Hematopoietic multipotent progenitor cell treated with erythropoietin and hydrocortisone succinate and interleukin-3 and kit ligand, for 6 days (in vitro differentiated cells): ENCODE data around the gene PDGFD.

Experiments used
- DNase-seq: peaks from one replicate; pipeline ENCODE4 v3.0.0-alpha.2; 2015

PDGFD gene

DNA sequence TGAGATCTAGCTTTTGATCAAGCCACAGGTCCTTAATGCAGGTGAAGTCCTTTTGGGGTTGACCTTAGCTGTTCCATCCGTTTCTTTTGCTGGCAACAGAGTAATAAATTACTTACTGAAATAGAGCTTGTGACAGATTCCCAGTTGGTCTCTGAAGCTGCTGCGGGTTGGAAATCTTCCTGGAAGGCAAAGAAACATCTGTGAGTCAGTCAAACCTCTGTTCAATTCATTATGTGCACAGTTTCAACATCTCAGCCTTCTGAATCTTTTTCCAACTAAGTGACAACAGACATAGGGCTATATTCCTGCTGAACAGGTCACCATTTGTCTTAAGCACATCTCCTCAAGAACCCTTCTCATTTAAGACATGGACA is 216.4 kb downstream of the PDGFD start:
- DNase-seq = no peak

DNA sequence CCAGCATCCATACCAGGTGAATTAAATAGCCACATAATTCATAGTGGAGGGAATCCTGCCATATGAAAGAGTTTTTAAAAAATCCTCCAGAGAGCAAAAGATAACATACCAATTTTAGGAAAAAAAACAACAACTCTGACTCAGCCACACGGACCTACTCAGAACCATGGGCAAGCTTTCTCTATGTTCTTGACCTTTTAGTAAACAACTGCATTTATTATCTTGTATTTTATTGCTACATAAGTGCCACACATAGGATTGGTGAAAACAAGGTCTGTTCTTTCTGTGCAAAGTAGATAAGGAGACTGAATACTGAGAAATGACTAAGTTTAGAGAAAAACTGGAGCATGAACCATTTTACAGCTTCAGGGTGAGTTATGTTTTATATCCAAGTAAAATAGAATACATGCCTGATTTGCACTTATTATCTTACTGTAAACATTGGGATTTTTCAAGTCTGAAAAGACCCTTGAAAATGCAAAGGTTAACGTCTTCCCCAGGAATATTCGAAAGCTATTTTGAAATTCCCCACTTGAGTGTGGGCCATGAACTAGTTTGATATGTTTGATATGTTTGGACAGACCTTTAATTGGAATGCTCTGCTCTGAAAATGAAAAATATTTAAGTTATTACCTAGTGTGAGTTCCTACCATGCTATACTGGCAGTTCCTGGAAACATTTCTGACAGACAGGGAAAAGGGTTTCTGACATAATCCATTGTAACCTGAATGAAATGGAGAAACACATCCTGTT is 217.0 kb downstream of the PDGFD start:
- peak; percentile 14 for DNase-seq

DNA sequence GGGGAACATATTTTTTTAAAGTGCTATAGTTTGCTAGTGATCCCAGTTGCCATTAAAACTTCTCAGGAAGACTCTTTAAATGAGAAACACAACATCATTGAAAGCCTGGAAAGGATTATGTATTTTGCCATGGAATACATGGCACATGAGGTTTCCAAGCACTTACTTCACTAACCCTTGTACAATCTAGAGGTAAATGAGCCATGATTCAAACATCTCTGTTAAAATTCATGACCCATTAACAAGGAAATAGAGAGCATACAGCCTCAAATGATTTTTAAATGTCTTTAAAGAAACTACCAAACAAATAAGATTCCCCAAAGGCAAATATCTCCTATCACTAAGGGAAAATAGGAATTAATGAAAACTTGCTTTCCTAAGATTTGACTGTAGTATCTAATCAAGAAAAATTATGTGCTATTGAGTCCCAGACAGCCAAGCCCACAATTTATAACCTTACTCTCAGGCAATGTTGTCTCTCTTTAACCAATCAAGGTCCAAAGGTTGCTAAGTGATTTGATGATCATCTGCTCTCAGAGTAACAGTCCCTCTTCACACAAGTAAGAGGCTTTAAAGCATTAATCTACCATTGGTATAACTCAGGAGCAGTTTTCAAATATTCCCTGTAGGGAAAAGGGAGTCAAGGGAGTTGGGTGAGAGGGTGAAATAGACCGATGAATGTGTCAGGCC is 219.6 kb downstream of the PDGFD start:
- DNase-seq = no peak

DNA sequence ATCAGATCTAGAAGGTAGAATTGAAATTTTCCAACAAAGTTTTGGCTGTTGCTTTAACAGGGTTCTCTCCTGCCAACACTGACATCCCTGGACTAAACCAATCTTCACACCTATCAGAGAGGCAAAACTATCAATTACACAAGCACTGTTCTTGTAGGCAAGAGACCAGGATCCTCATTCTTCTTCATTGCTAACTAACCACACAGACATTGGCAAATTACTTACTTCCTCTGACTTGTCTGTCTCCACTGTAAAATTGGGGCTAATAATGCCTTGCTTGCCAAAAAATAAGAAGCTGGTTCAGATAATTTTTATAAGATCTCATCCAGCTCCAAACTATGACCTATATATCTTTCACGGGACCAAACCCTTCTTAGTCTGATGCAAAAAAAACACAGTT is 221.3 kb downstream of the PDGFD start:
- peak; percentile 10 for DNase-seq

DNA sequence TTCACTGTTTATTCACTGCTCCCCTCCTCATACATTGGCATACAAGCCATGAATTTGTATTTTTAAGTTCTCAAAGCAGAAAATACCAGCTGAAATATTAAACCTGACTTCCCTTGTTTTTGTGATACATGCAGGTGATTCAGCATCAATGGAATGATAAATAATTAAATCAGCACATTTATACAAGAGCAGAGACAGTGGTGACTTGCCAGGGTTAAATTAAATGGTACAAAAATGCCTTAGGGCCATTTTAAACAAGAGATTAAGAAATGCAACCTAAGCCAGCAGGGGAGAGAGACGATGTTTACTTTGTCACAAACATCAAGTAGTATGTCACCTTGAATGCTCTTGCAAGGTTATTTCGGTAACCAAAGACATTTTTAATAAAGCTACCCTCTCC is 223.4 kb downstream of the PDGFD start:
- DNase-seq = no peak

DNA sequence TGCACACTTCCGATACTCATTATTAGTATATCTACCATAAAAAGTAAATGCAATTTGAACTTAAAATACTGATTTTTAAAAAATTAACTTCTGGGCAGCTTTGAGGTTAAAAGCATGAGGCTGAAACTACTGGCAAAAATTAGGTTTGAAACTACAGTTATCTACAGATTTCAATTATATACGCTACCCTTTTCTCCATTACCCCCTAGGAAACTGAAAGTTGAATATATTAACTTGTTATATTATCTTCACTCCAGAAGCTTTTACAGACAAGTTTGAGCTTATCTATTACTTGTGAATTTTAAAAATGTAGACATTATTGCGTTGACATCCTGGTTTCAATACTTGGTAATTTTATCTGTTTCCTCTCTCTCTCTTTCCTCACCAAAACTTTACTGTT is 224.3 kb downstream of the PDGFD start:
- no peak for DNase-seq

DNA sequence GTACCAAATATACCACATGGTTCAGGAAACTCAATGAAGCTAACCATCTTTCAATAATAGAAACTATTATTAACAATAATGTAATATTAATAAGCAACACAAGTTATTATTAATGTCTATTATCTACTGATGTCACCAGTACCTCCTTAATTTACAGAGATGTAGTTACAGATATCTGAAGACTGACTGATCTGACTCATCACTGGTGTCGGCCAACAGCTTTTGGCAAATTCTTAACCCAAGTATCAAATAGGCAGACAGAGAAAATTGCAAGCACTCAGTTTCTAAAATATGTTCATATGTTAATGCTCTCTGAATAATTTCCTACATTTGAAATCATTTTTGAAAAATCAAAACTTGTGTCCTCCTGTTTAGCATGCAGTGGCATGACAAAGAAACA is 227.9 kb downstream of the PDGFD start:
- DNase-seq = no peak

DNA sequence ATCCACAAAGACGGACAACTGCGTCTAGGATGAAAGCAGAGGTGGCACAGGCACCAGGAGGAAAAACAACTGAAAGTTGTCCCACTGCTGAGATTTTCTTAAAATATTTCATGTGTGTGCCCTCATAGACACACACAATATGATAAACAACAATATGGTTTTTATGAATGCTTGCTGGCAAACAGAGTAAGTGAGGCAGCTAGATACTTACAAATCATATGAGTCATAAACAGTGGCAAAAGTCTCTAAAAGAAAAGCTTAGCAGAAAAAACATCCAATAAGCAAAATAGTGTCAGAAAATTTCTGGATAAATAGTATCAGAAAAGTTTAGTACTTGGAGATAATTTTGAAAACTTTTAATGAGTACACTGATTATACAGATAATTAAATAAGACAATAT is 228.7 kb downstream of the PDGFD start:
- no peak for DNase-seq

DNA sequence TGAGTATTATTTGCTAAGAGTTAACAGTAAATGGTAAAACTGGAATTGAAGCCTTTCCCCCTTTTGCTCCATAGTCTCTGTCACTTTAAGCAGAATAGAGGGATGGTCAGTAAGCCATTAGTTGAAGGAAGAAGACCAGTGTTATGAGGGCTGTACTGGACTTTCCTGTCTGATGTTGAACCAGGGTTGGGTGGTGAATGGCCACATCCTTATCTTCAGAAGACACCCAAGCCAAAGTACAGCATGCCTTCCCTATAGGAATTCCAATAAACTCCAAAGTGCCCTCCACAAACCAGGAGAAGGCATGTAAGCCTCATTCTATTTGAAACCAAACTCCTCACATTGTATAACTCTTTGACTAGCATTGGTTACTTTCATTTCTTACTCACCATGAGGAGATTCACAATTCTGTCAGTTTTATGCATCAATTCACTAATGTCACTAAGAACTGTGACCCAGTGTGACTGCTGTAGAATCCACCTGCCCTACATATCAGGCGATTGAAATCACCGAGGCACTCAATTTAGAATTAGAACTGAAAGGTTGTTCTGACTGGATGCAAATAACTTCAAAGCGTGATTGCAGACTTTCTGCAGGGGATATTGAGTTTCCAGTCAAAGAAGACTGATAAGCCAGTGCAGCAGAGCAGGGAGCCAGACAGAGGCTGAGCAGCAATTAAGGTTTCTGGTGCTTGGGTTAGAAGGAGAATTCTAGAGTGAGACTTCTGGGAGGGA is 234.6 kb downstream of the PDGFD start:
- DNase-seq = no peak

DNA sequence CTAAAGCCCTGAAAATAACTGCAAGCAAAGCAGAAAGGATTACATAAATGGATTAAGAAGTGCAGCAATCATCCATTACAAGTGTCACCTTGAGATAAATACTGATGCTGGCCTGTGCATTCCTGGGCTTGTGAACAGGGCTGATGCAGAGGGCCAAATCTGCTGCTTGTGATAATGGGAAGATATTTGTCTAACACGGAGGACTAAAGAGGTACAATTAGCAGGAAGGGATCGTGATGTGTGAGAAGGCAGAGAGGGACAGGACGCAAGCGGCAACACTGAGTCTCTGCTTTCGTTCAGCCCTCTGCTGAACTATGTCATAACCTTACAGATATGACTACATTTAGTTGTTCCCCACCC is 235.2 kb downstream of the PDGFD start:
- DNase-seq = no peak

DNA sequence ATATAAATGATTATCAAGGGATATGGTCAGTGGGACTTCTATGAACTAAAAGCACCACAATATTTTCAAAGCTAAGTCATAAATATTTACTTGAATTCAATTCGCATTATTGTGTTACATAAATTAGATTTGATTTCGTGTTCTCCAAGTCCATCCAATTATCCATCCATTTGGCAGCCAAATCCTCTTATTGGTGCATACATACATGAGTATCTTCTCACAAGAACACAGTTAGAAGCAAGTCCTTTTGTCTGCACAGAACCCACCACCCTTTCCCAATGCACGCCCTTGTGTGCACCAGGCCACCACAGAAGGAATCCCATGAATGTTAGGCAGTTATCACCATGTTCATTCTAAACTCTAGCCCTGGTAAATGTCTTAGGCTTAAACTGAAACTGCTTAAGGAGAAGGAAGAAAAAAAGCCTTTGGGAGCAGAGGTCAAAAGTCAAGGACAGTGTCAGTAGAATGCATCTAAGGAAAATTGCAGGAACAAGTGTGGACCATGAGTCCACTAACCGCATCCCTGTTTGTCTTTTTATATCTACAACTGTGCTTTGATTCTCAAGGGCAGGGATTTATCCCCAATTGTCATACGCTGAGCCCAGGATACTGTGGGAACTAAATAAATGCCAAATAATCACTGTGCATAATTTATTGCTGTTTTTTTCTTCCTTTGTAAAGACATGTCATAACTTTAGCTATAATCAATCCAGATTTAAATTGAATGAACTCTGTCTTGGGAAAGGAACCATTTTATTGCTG is 235.7 kb downstream of the PDGFD start:
- no peak for DNase-seq

DNA sequence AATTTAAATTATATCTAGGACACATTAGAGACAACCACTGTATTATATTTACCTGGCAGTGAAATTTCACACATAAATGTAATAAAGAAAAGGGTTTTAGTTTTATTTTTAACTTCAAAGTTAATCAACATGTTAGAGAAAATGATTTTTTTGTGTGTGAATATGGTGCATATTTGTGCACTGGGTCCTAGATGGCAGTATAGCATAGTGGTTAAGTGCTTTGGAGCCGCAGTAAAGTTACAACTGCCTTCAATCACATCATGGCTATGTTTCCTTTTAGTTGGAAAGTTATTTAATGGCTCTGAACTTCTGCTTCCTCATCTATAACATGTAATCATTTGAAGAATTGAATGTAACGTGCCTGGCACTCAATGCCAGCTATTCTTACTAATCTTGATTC is 236.4 kb downstream of the PDGFD start:
- DNase-seq = peak; percentile 42

DNA sequence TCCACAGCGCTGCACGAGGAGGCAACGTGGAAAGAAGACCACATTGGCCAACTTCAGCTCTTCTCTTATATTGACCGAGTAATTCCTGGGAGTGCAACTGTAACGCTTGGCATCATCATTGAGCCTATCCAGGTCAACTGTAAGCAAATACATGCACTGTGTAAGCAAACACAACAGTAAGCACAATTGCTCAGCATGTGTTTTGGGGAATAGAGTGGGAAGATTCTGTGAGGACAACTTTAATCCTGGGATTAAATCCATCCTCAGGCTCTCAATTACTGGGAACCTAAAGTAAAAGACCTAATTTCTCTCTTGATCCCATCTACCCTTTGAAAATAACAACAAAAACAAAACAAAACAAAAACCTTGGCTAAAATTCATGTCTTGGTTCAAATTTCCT is 237.0 kb downstream of the PDGFD start:
- DNase-seq = no peak

DNA sequence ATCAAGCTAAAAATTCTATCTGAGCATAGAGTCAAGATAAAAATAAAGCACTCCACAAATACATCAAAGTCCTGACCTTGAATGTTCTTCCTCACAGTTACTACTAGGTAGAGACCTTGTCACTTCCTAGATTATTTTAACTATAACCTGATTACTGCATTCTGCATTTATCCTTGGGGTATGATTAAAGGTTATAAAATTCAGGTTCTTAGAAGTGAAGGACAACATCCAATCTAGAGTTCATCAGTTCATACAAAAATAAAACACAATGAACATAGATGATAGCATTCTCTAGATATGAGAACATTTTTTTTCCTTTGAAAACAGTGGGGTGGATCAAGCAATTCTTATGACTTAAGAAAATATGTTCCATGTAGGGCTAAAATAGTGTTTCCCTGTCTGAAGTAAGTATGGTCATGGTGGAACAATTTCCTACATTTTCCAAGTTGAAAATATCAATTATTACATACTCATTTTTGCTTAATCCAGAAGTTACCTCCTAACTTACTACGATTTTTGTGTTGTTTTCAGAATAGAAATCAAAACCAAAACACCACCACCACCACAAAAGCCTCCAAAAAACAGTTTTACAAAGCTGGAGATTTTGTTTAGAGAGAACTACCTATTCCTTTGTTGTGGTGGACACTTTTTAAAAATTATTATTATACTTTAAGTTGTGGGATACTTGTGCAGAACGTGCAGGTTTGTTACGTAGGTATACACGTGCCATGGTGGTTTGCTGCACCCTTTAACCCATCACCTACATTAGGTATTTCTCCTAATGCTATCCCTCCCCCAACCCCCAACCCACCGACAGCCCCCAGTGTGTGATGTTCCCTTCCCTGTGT is 239.6 kb downstream of the PDGFD start:
- DNase-seq = no peak

DNA sequence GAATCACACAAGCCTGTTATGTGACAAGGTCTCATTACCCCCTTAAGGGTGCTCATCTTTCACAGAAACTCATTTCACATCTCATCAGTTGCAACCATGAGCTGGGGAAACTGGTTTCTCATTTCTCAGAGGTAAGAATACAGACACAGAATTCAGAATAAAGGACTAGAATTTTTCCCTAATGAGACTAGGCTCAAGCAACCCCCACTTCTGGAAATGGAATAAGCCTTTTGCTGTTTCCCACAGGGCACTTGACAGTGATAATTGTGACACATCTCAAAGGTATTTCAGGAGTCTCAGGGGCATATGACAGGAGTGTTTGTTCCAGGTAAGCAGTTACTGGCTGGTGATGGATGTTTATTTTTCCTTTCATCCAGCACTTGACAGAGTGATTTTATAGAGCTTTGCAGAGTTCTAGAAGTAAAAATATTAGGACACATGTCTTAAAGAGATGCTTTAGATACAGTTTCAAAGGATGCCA is 240.5 kb downstream of the PDGFD start:
- DNase-seq = no peak

DNA sequence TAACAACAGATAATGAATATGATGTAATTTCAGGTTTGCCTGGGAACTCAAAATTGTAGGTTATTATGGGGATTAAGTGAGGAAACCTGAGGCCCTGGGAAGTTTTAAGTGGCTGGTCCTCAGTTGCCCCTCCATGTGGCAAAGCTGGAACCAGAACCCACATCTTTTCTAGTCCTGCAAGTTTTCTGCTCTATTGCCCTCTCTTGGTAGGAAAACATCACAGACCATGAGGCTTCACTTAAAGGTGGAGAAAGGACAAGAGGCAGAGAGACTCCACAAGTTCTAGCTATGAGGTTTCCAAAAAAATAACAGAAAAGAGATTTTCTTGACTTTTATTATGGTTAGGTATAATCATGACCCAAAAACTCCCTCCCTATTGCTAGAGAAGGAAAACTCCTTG is 243.0 kb downstream of the PDGFD start:
- DNase-seq = no peak

DNA sequence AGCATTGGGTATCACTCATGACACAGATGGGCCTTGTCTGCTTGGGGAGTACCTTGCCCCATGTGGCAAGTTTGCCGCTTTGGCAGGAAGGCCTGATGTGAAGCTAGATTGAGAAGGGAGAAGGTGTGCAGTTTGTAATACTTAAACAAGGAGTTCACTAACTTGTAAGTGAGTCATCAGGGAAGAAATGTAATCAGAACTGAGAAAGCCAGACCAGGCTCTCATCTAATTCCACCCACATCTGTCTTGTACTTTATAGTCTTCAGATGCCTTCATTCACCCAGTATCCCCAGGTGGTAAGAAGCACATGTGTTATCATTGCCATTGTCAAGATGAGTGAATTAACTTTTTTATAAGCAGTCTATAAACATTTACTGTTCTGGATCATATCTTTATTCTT is 243.5 kb downstream of the PDGFD start:
- DNase-seq = no peak

DNA sequence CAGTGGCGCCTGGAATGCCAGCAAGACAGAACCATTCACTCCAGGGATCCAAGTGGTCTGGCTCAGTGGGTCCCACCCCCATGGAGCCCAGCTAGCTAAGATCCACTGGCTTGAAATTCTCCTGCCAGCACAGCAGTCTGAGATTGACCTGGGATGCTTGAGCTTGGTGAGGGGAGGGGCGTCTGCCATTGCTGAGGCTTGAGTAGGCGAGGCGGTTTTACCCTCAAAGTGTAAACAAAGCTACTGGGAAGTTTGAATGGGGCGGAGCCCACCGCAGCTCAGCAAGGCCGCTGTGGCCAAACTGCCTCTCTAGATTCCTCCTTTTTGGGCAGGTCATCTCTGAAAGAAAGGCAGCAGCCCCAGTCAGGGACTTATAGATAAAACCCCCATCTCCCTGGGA is 253.2 kb downstream of the PDGFD start:
- no peak for DNase-seq

DNA sequence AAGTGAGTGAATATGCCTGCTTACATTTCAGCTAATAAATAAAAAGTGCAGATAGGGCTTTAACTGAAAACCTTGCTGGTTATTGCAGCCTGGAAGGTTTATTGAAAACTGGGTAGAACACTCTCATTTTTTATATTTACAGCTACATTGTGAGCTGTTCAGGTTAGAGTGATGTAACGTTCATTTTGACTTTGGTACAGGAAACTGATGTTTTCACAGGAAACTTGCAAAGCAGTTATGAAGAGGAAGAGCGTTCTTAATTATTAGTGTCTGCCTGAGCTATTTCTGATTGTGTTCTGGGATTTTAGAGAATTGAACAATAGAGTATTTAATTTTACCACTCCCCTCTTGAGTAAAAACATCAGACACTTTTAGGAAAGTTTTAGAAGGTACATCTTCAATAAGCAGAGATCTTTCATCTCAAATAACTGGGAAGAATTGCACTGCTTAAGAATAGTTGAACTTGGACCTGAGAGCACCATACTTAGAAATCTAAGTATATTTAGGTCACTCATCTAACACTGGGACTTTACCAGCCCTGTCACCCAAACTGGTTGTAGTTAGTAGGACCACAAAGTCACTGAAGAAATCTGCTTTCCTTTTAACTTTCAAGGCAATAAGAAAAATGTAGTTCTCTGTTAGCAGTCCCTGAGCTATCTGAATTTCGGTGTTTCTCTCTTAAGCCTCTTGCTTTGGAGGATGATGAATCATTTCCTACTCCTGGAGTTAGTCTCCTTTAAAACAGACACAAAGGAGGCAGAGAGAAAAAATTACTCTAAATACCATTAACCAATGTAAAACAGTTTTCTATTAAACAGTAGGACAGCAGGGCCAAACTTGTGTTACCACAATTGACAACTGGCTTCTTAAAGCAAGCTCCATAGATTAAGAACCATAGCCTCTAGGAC is 256.1 kb downstream of the PDGFD start:
- DNase-seq = peak; percentile 11

DNA sequence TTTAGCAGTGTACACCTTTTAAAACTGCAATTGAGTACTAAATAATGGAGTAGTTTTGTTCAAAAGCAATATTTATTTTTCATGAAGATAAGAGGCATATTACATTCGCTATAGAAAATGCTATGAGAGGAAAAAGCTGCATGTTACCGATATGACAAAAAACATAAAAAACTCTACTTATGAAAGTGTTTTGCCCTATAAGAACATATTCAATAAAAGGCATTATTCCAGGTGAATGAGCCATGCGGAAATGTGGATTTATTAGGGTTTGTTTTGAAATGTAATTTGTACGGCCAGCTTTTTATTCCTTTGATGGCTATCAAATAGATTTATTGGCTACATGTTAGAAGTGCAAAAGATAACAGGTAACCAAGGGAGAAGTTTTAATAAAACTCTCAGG is 256.8 kb downstream of the PDGFD start:
- no peak for DNase-seq

DNA sequence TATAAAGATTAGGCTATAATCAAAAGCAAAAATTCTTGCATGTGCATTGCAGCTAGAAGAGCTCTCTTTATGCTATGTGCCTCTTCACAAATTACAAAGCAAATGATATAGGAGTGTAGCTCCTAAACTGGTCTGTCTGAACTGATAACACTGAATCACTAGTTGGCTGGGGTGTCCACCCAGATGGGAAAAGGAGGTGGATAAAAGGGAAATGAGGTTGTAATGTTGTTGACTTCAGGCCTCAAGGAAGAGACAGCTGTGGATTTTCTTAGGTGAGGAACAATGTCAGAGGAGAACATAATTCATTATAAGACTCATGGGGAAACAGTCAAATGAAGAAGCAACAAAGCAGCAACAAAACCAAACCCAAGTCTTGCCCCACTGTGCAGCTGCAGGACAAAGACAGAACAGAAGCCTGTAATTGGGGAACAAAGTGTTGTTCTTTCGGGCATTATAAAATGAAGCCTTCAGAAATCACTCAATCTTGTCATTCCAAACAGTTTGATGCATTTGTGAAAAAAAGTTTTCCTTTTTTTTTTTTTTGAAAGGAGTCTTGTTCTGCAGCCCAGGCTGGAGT is 257.6 kb downstream of the PDGFD start:
- DNase-seq = peak; percentile 23
